CD4-positive, alpha-beta T cell treated with Interleukin-1 beta for 1 hour (primary cell): ENCODE data around the gene DPAGT1.
"Not testable (repeated sequence)": the region's sequence is repeated elsewhere in the genome, so short reads cannot be mapped to it uniquely, and the experiment has no call there.

Experiments used
- DNase-seq, 2 donors: peaks; one replicate each; pipeline ENCODE4 v3.0.0-alpha.2; 2020 to 2022

The DPAGT1 gene

GRCh38 chr11:119101759-119102423, at the start of gene DPAGT1:
Gene DPAGT1 (minus strand): TSS chr11:119101853. CDS start chr11:119101655, 198 bp downstream.
- peak; percentile 84 to 87 for DNase-seq

GRCh38 chr11:119149786-119150275, 48.2 kb upstream of the DPAGT1 start:
- DNase-seq, result no peak

GRCh38 chr11:119149018-119149785, 47.5 kb upstream of the DPAGT1 start, which contains the start of gene ABCG4:
Gene ABCG4 (plus strand): TSS chr11:119149052. CDS start chr11:119149966, 914 bp downstream.
- peak in 1 of 2 donors; percentile 18 for DNase-seq

GRCh38 chr11:119148720-119149017, 47.0 kb upstream of the DPAGT1 start:
- DNase-seq, result no peak

GRCh38 chr11:119147604-119148333, 46.1 kb upstream of the DPAGT1 start:
- DNase-seq, result no peak

- DNase-seq, result no peak
Observed at GRCh38 chr11:119145551-119145950, 43.9 kb upstream of the DPAGT1 start.

GRCh38 chr11:119144825-119145486, 43.3 kb upstream of the DPAGT1 start:
- DNase-seq, result peak; percentile 27 to 39

- not testable (repeated sequence) for DNase-seq
Observed at GRCh38 chr11:119139276-119139675, 37.6 kb upstream of the DPAGT1 start.

GRCh38 chr11:119134389-119134978, 32.8 kb upstream of the DPAGT1 start:
- DNase-seq, result peak in 1 of 2 donors; percentile 37

GRCh38 chr11:119130662-119131061, 29.0 kb upstream of the DPAGT1 start:
- DNase-seq, result no peak

- DNase-seq, result no peak
Observed at GRCh38 chr11:119126675-119127268, 25.1 kb upstream of the DPAGT1 start.

GRCh38 chr11:119125821-119126220, 24.2 kb upstream of the DPAGT1 start:
- DNase-seq, result no peak

GRCh38 chr11:119121811-119122124, 20.1 kb upstream of the DPAGT1 start:
- DNase-seq, result no peak

GRCh38 chr11:119121008-119121810, 19.6 kb upstream of the DPAGT1 start, which contains the start of gene HINFP:
Gene HINFP (plus strand): TSS chr11:119121580. CDS start chr11:119126945, 5,365 bp downstream.
- peak; percentile 99 to 100 for DNase-seq

GRCh38 chr11:119120639-119121007, 19.0 kb upstream of the DPAGT1 start:
- DNase-seq, result no peak

GRCh38 chr11:119118946-119119345, 17.3 kb upstream of the DPAGT1 start:
- no peak for DNase-seq

GRCh38 chr11:119118227-119118626, 16.6 kb upstream of the DPAGT1 start:
- no peak for DNase-seq

- no peak for DNase-seq
Observed at GRCh38 chr11:119117004-119117706, 15.5 kb upstream of the DPAGT1 start.

GRCh38 chr11:119116601-119117000, 14.9 kb upstream of the DPAGT1 start:
- no peak for DNase-seq

GRCh38 chr11:119116235-119116594, 14.6 kb upstream of the DPAGT1 start:
- no peak for DNase-seq
